Endodermal cell (in vitro differentiated cells): ENCODE results near the gene NAA60. TPM values are rescaled to one million over a fixed set of nuclear protein-coding genes. Genes with fewer than 3 reads are reported as not detected.

Experiments used
- DNase-seq: peaks from one replicate; pipeline ENCODE4 v3.0.0-alpha.2; 2017
- H3K27ac ChIP-seq: 2 replicates; pipeline ENCODE4 v1.5.1; 2013; ENCODE audit warnings: mild to moderate bottlenecking, low read depth, low read length, moderate library complexity
- H3K27me3 ChIP-seq: 2 replicates; pipeline ENCODE4 v1.6.1; 2013; ENCODE audit warnings: mild to moderate bottlenecking, low read length, moderate library complexity; ENCODE audit not compliant: insufficient read depth, control insufficient read depth, poor library complexity, severe bottlenecking
- H3K36me3 ChIP-seq: 2 replicates; pipeline ENCODE4 v1.7.0; 2013; ENCODE audit warnings: mild to moderate bottlenecking, low read length, moderate library complexity; ENCODE audit not compliant: control insufficient read depth, insufficient read depth
- H3K4me1 ChIP-seq: one replicate; pipeline ENCODE4 v1.7.0; 2013; ENCODE audit warnings: low read length; ENCODE audit not compliant: control insufficient read depth, insufficient read depth
- H3K4me3 ChIP-seq: 2 replicates; pipeline ENCODE4 v1.5.1; 2013; ENCODE audit warnings: mild to moderate bottlenecking, low read length, moderate library complexity
- H3K9ac ChIP-seq: 2 replicates; pipeline ENCODE4 v1.6.1; 2013; ENCODE audit warnings: mild to moderate bottlenecking, low read length, moderate library complexity; ENCODE audit not compliant: poor library complexity, severe bottlenecking; ENCODE audit errors: extremely low read depth
- H3K9me3 ChIP-seq: 2 replicates; pipeline ENCODE4 v1.6.1; 2013; ENCODE audit warnings: mild to moderate bottlenecking, low read length, moderate library complexity; ENCODE audit not compliant: control insufficient read depth
- H3K27ac Mint-ChIP-seq: 2 replicates; pipeline ENCODE4 v1.8.0; 2020; ENCODE audit warnings: mixed read lengths
- H3K27me3 Mint-ChIP-seq: 2 replicates; pipeline ENCODE4 v1.8.0; 2021; ENCODE audit warnings: mild to moderate bottlenecking, mixed read lengths; ENCODE audit not compliant: insufficient read depth
- H3K36me3 Mint-ChIP-seq: 2 replicates; pipeline ENCODE4 v1.8.0; 2020; ENCODE audit warnings: low read depth, mixed read lengths
- H3K4me1 Mint-ChIP-seq: 2 replicates; pipeline ENCODE4 v1.8.0; 2020; ENCODE audit warnings: mixed read lengths
- H3K4me3 Mint-ChIP-seq: 2 replicates; pipeline ENCODE4 v1.8.0; 2020; ENCODE audit warnings: mild to moderate bottlenecking, moderate library complexity, mixed read lengths
- H3K9me3 Mint-ChIP-seq: 2 replicates; pipeline ENCODE4 v1.8.0; 2020; ENCODE audit warnings: mild to moderate bottlenecking, mixed read lengths
- WGBS, 2 experiments: methylation state at CpG; one replicate each; pipeline versions ENCODE4 v1.1.5 to v1.1.7; 2013; ENCODE audit warnings: missing lambda C conversion rate in 2 of 2, mixed read lengths in 1 of 2; ENCODE audit not compliant: insufficient coverage in 1 of 2, insufficient read length in 1 of 2; 5-methylcytosine and 5-hydroxymethylcytosine counted together
- total RNA-seq, 2 donors: library from RNA; stranded (reverse); fragmentation: NEBNext Ultra II Directional in 1 of 2; extraction: Animal tissue kit (Norgen Biotek cat#: 25700) in 1 of 2; gene quantifications; 2 replicates in 1 of 2; 3 replicates in 1 of 2; pipeline ENCODE4 v1.2.1, GENCODE V29; 2021
- TF ChIP-seq, protein P1 (sequence below): fragments of 200-600 bp; sonication (generic); conservative IDR thresholded peaks from 2 replicates; pipeline ENCODE4 v1.5.0; 2021; ENCODE audit warnings: antibody characterized with exemption, mild to moderate bottlenecking

Gene NAA60
- total RNA-seq, 2 donors from 2014 or later = 54.5 to 61.8 TPM

- no peaks in the 10 kb centered on the region for H3K27me3 ChIP-seq
- 46 to 58% methylated on average over 12 to 15 of the region's 15 CpGs for WGBS, 2 experiments
- TF ChIP-seq, protein P1, sequence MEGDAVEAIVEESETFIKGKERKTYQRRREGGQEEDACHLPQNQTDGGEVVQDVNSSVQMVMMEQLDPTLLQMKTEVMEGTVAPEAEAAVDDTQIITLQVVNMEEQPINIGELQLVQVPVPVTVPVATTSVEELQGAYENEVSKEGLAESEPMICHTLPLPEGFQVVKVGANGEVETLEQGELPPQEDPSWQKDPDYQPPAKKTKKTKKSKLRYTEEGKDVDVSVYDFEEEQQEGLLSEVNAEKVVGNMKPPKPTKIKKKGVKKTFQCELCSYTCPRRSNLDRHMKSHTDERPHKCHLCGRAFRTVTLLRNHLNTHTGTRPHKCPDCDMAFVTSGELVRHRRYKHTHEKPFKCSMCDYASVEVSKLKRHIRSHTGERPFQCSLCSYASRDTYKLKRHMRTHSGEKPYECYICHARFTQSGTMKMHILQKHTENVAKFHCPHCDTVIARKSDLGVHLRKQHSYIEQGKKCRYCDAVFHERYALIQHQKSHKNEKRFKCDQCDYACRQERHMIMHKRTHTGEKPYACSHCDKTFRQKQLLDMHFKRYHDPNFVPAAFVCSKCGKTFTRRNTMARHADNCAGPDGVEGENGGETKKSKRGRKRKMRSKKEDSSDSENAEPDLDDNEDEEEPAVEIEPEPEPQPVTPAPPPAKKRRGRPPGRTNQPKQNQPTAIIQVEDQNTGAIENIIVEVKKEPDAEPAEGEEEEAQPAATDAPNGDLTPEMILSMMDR = no peak
- DNase-seq = peak; percentile 83
- Mint-ChIP-seq H3K36me3 (peaks cover 51% of the 10 kb centered on the region), H3K9me3 (no peaks in the 10 kb centered on the region), H3K4me1 (peaks cover 25% of the 10 kb centered on the region), H3K4me3 (peak overlapping the region; percentile 14), H3K27me3 (no peaks in the 10 kb centered on the region), H3K27ac (peak overlapping the region; percentile 76)
- peaks cover 41% of the 10 kb centered on the region for H3K36me3 ChIP-seq
- H3K9me3 ChIP-seq = no peaks in the 10 kb centered on the region
- H3K9ac ChIP-seq = no peak overlapping the region
- H3K4me3 ChIP-seq = peak overlapping the region; percentile 62
- no peaks in the 10 kb centered on the region for H3K4me1 ChIP-seq
- no peak overlapping the region for H3K27ac ChIP-seq
Measured at GRCh38 chr16:3468501-3468900, 25.0 kb downstream of the NAA60 start.

DNA sequence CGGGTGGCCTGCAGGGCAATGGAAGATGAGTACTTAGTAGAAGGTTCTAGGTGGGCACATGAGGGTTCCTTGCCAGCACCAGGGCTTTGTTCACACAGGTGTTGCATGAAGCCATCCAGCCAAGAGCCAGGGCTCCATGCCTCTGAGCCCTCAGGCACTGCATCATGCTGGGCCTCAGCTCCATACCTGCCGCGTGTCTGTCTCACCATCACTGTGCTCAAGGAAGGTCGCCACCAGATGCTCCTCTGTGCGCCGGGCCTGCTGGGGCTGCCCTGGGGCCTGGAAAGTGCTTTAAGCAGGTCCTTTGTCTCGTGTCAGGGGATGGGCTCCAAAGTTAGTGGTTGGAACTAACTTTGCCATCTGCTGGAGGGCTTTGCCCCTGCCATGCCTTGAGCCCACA is 26.3 kb downstream of the NAA60 start:
- H3K4me3 ChIP-seq = no peak overlapping the region
- H3K27me3 ChIP-seq = no peaks in the 10 kb centered on the region
- TF ChIP-seq, protein P1 = no peak
- no peak overlapping the region for H3K27ac Mint-ChIP-seq
- H3K9me3 ChIP-seq = no peaks in the 10 kb centered on the region
- no peak overlapping the region for H3K9ac ChIP-seq
- peaks cover 6% of the 10 kb centered on the region for H3K4me1 ChIP-seq
- peaks cover 22% of the 10 kb centered on the region for H3K4me1 Mint-ChIP-seq
- H3K36me3 Mint-ChIP-seq = peaks cover 47% of the 10 kb centered on the region
- DNase-seq = peak; percentile 44
- no peaks in the 10 kb centered on the region for H3K27me3 Mint-ChIP-seq
- no peaks in the 10 kb centered on the region for H3K9me3 Mint-ChIP-seq
- WGBS, 2 experiments = 96% methylated on average over 4 to 7 of the region's 7 CpGs
- H3K27ac ChIP-seq = no peak overlapping the region
- H3K36me3 ChIP-seq = peaks cover 36% of the 10 kb centered on the region
- H3K4me3 Mint-ChIP-seq = no peak overlapping the region

DNA sequence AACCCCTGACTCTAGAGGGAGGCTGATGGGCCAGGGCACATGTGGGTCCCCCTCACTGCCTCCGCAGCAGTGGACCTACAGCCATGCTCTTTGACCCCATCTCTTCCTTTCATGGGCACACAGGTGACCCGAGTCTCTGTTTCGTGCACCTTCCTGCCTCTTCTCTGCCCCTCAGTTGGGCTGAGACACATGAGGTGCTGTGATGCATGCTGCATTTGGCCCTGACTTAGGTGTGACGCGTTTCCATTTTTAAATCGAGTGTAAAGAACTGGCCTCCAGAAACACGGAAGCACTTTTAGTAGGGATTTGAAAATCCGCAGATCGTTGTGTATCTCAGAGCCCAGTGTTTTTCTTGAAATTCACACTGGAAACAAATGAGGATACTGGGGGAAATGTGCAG is 27.2 kb downstream of the NAA60 start:
- WGBS, 2 experiments = 85 to 90% methylated on average over 7 to 9 of the region's 9 CpGs
- H3K4me1 ChIP-seq = peaks cover 6% of the 10 kb centered on the region

More for the DNA sequence above, 27.2 kb downstream of the NAA60 start:
- Histone ChIP-seq H3K9ac (no peak overlapping the region), H3K27ac (no peak overlapping the region), H3K27me3 (no peaks in the 10 kb centered on the region), H3K36me3 (peaks cover 29% of the 10 kb centered on the region), H3K9me3 (no peaks in the 10 kb centered on the region), H3K4me3 (no peak overlapping the region)
- peaks cover 24% of the 10 kb centered on the region for H3K4me1 Mint-ChIP-seq
- peak; percentile 37 for DNase-seq
- TF ChIP-seq, protein P1 = no peak
- H3K27me3 Mint-ChIP-seq = no peaks in the 10 kb centered on the region
- H3K4me3 Mint-ChIP-seq = no peak overlapping the region
- peak overlapping the region; percentile 45 for H3K27ac Mint-ChIP-seq
- H3K9me3 Mint-ChIP-seq = no peaks in the 10 kb centered on the region
- peaks cover 41% of the 10 kb centered on the region for H3K36me3 Mint-ChIP-seq
